GM23338 (cell line): ENCODE measurements around the gene ANO5. TPM values are rescaled to one million over a fixed set of nuclear protein-coding genes. Genes with fewer than 3 reads are reported as not detected.
A peak's percentile ranks its signal among the peaks of the same experiment; 100 is the strongest.

Experiments used
- ATAC-seq: fragments of 200-7000 bp; cut with Tn5 transposase; 3 replicates; pipeline ENCODE4 v1.9.1; 2020
- DNase-seq: peaks from one replicate; pipeline ENCODE4 v3.0.0-alpha.2; 2015; ENCODE audit warnings: low spot score
- H2AFZ ChIP-seq: fragments of 200-600 bp; sonication (generic); 2 replicates; pipeline ENCODE4 v1.8.0; 2016; ENCODE audit warnings: antibody characterized with exemption, mild to moderate bottlenecking, moderate library complexity
- H3F3A ChIP-seq: fragments of 200-600 bp; sonication (generic); replicated peaks from 2 replicates; pipeline ENCODE4 v1.8.0; 2017; ENCODE audit warnings: antibody characterized with exemption, mixed run types, low read depth
- H3K27ac ChIP-seq: fragments of 200-600 bp; sonication (generic); 2 replicates; pipeline ENCODE4 v1.6.1; 2016; ENCODE audit warnings: low read depth
- H3K27me3 ChIP-seq: fragments of 200-600 bp; sonication (generic); 2 replicates; pipeline ENCODE4 v1.8.0; 2016; ENCODE audit warnings: mild to moderate bottlenecking, mixed run types, moderate library complexity; ENCODE audit not compliant: insufficient read depth
- H3K36me3 ChIP-seq: fragments of 200-600 bp; sonication (generic); 2 replicates; pipeline ENCODE4 v1.8.0; 2016; ENCODE audit warnings: mild to moderate bottlenecking; ENCODE audit not compliant: insufficient read depth
- H3K4me1 ChIP-seq: fragments of 200-600 bp; sonication (generic); 2 replicates; pipeline ENCODE4 v1.8.0; 2016; ENCODE audit warnings: mild to moderate bottlenecking, moderate library complexity; ENCODE audit not compliant: insufficient read depth
- H3K4me2 ChIP-seq: fragments of 200-600 bp; sonication (generic); 2 replicates; pipeline ENCODE4 v1.7.1; 2017; ENCODE audit warnings: mixed run types
- H3K4me3 ChIP-seq: fragments of 200-600 bp; sonication (generic); 2 replicates; pipeline ENCODE4 v1.6.1; 2016; ENCODE audit warnings: mixed run types
- H3K79me2 ChIP-seq: fragments of 200-600 bp; sonication (generic); replicated peaks from 2 replicates; pipeline ENCODE4 v1.8.0; 2017; ENCODE audit warnings: mild to moderate bottlenecking; ENCODE audit not compliant: insufficient read depth
- H3K9me2 ChIP-seq: fragments of 200-600 bp; sonication (generic); 2 replicates; pipeline ENCODE4 v1.8.0; 2017; ENCODE audit not compliant: insufficient read depth
- H4K20me1 ChIP-seq: fragments of 200-600 bp; sonication (generic); replicated peaks from 2 replicates; pipeline ENCODE4 v1.8.0; 2017; ENCODE audit warnings: mild to moderate bottlenecking; ENCODE audit not compliant: insufficient read depth
- H3K27ac Mint-ChIP-seq: 2 replicates; pipeline ENCODE4 v1.8.0; 2020; ENCODE audit warnings: inconsistent platforms, mild to moderate bottlenecking, moderate library complexity, mixed read lengths
- H3K27me3 Mint-ChIP-seq: 3 replicates; pipeline ENCODE4 v1.8.0; 2022; ENCODE audit warnings: low read depth, mild to moderate bottlenecking, moderate library complexity, mixed read lengths, inconsistent platforms; ENCODE audit not compliant: insufficient read depth, poor library complexity
- H3K36me3 Mint-ChIP-seq: 3 replicates; pipeline ENCODE4 v1.8.0; 2021; ENCODE audit warnings: low read depth, mild to moderate bottlenecking, inconsistent platforms, moderate library complexity, mixed read lengths
- H3K4me1 Mint-ChIP-seq: 3 replicates; pipeline ENCODE4 v1.8.0; 2020; ENCODE audit warnings: mild to moderate bottlenecking, inconsistent platforms, mixed read lengths
- H3K4me3 Mint-ChIP-seq: 3 replicates; pipeline ENCODE4 v1.8.0; 2021; ENCODE audit warnings: moderate library complexity, mild to moderate bottlenecking, inconsistent platforms, mixed read lengths
- H3K9me3 Mint-ChIP-seq: 3 replicates; pipeline ENCODE4 v1.8.0; 2020; ENCODE audit warnings: moderate library complexity, mild to moderate bottlenecking, inconsistent platforms, mixed read lengths
- CREB1 ChIP-seq: fragments of 250-450 bp; sonication (Bioruptor Pico); IDR thresholded peaks from 2 replicates; pipeline ENCODE4 v1.5.0; 2020; ENCODE audit warnings: low read depth, mild to moderate bottlenecking, moderate library complexity
- CTCF ChIP-seq, 2 experiments: fragments of 200-600 bp in 1 of 2; sonication (generic) in 1 of 2; conservative IDR thresholded peaks; 2 replicates each; pipeline versions ENCODE4 v1.5.1 to v1.6.1; 2016 to 2017; ENCODE audit warnings: antibody characterized with exemption in 2 of 2, low read depth in 2 of 2, mild to moderate bottlenecking in 2 of 2, moderate library complexity in 1 of 2
- ETS1 ChIP-seq: IDR thresholded peaks from 2 replicates; pipeline ENCODE4 v1.6.1; 2016; ENCODE audit warnings: antibody characterized with exemption
- EZH2 ChIP-seq: fragments of 200-600 bp; sonication (generic); IDR thresholded peaks from one replicate; pipeline ENCODE4 v1.8.0; 2017; ENCODE audit warnings: antibody characterized with exemption, mild to moderate bottlenecking, low read depth; ENCODE audit not compliant: unreplicated experiment
- EZH2phosphoT487 ChIP-seq: fragments of 200-600 bp; sonication (generic); IDR thresholded peaks from one replicate; pipeline ENCODE4 v1.8.1; 2018; ENCODE audit warnings: antibody characterized with exemption; ENCODE audit not compliant: unreplicated experiment
- JUNB ChIP-seq: IDR thresholded peaks from one replicate; pipeline ENCODE4 v1.6.1; 2016; ENCODE audit warnings: antibody characterized with exemption; ENCODE audit not compliant: unreplicated experiment
- NANOG ChIP-seq: IDR thresholded peaks from 2 replicates; pipeline ENCODE4 v1.6.1; 2016; ENCODE audit warnings: antibody characterized with exemption, borderline replicate concordance
- POLR2AphosphoS5 ChIP-seq: IDR thresholded peaks from 2 replicates; pipeline ENCODE4 v1.6.1; 2016; ENCODE audit warnings: antibody characterized with exemption, low read depth
- REST ChIP-seq: IDR thresholded peaks from one replicate; pipeline ENCODE4 v1.6.1; 2018; ENCODE audit warnings: antibody characterized with exemption; ENCODE audit not compliant: unreplicated experiment
- STAT1 ChIP-seq: IDR thresholded peaks from one replicate; pipeline ENCODE4 v1.6.1; 2016; ENCODE audit warnings: antibody characterized with exemption; ENCODE audit not compliant: unreplicated experiment
- ZNF114 ChIP-seq: fragments of 250-450 bp; sonication (Bioruptor Pico); IDR thresholded peaks from 2 replicates; pipeline ENCODE4 v1.5.0; 2020; ENCODE audit warnings: mild to moderate bottlenecking, moderate library complexity
- ZNF331 ChIP-seq: fragments of 250-450 bp; sonication (Bioruptor Pico); IDR thresholded peaks from 2 replicates; pipeline ENCODE4 v1.5.0; 2020; ENCODE audit warnings: low read depth, mild to moderate bottlenecking, moderate library complexity
- ZNF462 ChIP-seq: fragments of 250-450 bp; sonication (Bioruptor Pico); IDR thresholded peaks from 2 replicates; pipeline ENCODE4 v1.5.0; 2020; ENCODE audit warnings: mild to moderate bottlenecking, moderate library complexity
- polyA plus RNA-seq: library from polyadenylated mRNA; unstranded; fragments of >200 nt; fragmentation: Nextera tagmentation; extraction: Ambion mirVana; gene quantifications from 2 replicates; pipeline ENCODE4 v1.2.1, GENCODE V29; 2016
- total RNA-seq: library from RNA; depleted of rRNA; stranded (reverse); fragments of >200 nt; shearing (Covaris generic); gene quantifications from 2 replicates; pipeline ENCODE4 v1.2.3, GENCODE V29; 2014

ANO5 gene
- total and polyA plus RNA-seq, 2 experiments from 2014 or later = 1.8 to 8.3 TPM

- ATAC-seq = no peak
- DNase-seq = no peak
- Mint-ChIP-seq H3K36me3 (no peaks in the 10 kb centered on the region), H3K27ac (no peak overlapping the region), H3K27me3 (peaks cover 5% of the 10 kb centered on the region), H3K4me3 (no peak overlapping the region), H3K4me1 (no peaks in the 10 kb centered on the region), H3K9me3 (no peaks in the 10 kb centered on the region)
- no peaks in the 10 kb centered on the region for H3K36me3 ChIP-seq
- H3K9me2 ChIP-seq = no peaks in the 10 kb centered on the region
- peak overlapping the region; percentile 83 for H2AFZ ChIP-seq
- no peak overlapping the region for H3K4me2 ChIP-seq
- H3K27ac ChIP-seq = no peak overlapping the region
- no peaks in the 10 kb centered on the region for H3F3A ChIP-seq
- H3K27me3 ChIP-seq = no peaks in the 10 kb centered on the region; the same call in 1 of the 2 replicates
- no peaks in the 10 kb centered on the region for H3K4me1 ChIP-seq
- no peaks in the 10 kb centered on the region for H4K20me1 ChIP-seq
- TF ChIP-seq REST (no peak), ZNF331 (CRISPR knock-in tag) (no peak), ZNF462 (CRISPR knock-in tag) (no peak), STAT1 (no peak), POLR2AphosphoS5 (no peak), NANOG (no peak), EZH2phosphoT487 (no peak), EZH2 (no peak), CREB1 (no peak), CTCF (conservative IDR thresholded peaks at IDR 0.05; ENCODE audit: low read depth in 2 of 2) (no peak), ZNF114 (CRISPR knock-in tag) (no peak), ETS1 (no peak), JUNB (no peak)
- no peak overlapping the region for H3K4me3 ChIP-seq
- H3K79me2 ChIP-seq = no peaks in the 10 kb centered on the region
Observed at GRCh38 chr11:22163394-22163797, 29.5 kb upstream of the ANO5 start.
